NOMO-1 treated with DMSO at 0.1 percent for 48 hours (cell line): ENCODE data around the gene NF2.

Experiments
- DNase-seq: peaks from one replicate; lab custom pipeline; 2025; ENCODE audit not compliant: unreplicated experiment; lab: John Stamatoyannopoulos, UW

NF2 gene

DNA sequence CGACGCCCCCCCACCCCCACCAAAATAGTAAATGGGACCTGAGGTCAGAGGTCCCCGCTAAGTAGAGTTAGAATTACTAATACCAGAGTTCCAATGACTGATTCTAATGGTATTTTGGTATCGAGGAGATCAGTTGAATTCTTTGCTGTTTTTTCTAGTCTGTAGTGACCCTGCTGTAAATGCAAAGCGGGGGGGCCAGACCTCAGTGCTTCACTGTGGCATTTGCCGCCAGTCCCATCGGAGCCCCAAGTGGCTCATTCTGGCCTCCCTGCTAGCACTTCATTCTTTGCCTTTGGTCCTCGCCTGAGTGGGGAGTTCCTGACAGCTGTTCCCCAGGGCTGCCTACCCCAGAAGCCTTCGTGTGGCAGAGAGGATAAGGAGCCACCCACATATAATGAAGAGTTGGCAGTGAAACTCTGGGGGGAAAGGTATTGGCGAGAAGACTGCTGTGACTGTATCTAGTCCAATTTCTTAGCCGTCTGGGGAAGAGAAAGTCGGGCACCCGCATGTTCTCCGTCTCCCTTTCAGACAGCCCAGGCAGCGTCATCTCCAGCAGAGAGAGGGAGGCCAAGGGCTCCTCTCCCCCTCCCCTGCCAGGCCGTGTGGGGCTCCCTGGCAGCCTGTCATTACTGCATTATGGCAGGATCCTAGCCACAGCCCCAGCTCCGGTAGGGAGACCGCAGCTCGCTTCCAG lies 96.9 kb downstream of the NF2 start:
- no peak for DNase-seq

DNA sequence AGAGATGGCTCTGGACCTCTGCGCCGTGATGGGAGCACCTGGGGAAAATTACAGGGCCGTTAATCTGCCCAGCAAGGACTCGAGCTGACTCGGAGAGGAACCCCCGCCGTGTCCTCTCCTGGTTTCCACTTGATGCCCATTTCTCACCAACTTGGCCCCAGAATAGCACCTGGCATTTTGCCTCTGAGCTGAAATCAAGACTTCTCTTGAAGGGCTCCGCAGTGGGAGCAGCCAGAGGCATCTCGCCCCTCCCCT lies 97.4 kb downstream of the NF2 start:
- DNase-seq = no peak

DNA sequence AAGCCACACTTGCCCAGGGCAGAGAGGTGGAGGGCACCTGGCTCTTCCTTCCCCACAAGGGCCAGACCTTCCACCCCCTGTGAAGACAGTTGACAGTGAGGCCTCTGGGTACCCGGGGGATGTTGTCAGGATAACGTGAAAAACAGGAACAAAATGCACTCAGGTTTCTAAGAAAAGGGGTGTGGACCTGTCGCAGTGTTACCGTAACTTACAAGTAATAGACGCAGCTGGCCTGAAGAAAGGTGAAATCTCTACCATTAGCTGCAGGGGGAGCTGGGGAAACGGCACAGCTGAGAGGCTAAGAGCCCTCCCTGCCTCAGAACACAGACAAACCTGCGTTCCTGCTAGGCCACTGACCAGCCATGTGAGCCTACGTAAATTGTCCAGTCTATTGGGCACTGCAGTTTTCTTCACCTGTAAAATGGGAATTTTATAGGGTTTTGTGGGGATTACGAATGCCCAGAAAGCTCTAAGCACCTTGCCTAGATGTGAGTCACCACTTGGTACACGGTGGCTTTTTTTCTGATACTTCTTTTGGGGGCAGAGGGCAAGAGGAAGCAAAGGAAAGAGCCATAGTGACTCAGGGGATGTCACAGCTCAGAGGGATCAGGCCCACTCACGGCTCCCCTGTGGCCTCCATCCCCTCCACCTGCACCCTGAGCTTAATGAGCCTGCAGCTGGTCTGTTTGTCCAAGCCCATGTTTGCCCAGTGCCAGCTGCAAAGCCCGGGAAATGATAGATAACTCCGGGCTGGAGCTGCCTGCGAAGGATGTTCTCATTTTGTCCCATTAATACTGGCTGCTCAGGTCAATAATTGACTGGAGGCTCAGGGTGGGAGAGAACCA lies 97.9 kb downstream of the NF2 start:
- DNase-seq = peak; percentile 35

DNA sequence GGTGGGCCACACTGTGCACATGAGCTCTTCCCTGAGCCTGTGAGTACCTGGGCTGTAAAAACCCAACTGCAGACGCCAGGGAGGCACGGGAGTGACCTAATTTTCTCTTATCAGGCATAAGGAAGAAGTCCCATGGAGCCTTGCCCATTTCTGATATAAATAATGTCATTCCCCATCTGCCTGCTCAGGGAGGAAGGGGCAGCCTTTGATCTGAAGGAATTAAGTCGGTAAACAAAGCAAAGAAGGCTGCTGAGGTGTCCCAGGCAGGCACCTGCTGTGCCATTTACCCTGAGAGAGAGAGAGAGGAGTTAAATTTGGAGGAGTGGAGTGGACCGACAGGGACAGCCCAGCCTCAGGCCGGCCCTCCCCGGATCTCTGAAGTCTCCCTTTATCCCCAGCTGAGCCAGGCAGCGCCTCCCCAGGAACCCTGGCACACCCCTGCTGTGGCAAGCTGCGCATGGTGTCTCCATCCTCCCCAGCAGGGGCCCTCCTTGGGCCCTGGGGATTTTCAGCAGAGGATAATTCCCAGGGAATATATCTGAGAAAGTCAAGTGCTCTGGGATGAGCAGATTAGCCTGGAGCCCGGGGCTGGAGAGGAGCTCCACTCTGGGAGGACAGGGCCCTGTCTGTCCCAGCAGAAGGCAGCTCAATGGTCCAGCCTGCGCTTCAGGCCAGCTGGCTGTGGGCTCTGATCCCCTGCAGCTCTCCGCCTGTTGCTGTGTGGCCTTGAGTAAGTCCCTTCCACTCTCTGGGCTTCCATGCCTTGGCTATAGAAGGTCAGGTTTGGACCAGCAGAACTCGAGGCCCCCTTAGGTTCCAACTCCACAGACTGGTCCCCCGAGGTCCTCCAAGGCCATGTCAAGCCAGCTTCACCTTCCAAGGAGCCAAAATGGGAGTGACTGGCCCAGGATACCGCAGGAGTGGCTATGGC lies 98.8 kb downstream of the NF2 start:
- DNase-seq = no peak

DNA sequence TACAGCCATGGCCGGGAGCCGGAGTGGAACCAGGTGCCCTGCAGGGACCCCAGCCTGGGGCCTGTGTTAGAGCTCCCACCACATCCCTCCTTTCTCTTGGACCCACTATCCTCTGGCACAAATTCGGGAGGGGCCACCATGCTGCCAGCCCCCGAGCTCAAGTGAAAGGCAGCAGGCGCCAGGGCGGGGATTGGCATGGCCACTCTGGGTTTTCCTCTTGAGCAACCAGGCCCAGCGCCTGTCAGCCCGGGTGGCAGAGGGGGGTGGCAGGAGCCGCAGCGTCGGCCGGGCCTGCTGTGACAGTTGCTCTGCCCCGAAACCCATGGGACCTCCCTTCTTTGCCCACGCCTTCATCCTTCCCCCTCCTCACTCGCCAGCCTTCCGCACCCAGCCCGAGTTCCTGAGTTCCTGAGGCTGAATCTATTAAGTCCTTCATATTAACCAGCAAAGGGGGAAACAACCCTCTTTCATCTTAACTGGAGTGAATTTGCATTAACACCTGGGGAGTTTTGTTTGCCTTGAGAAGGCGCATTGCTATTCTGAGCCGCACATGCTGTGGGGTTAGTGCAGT lies 99.6 kb downstream of the NF2 start:
- DNase-seq = no peak

DNA sequence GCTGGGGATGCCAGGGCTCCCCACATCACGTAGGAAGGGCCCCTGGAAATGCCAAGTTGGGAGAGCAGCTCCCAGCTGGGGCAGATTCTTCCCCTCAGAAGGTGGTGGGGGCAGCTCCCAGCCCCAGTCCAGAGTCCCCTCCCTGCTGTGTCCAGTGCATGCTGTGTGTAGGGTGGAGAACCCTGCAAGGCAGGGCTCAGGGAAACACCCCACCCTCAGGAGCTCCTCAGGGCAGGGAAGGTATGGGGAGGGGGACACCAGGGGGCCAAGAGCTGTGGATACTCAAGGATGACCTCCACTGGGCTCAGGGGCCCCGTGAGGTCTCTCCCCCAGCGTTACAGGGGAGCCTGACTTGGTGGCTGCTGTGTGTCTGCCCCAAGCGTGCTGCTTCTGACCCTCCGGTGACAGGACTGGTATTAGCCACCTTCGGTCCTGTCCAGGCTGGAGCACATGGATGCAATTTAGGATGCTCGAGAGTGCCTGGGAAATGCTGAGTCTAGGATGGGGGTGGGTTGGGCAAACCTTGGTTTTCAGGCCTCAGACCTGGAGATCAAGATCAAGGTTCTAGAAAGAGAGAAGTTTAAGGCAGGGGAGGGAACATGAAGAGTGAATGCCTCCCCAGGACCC lies 100.2 kb downstream of the NF2 start:
- DNase-seq = no peak

DNA sequence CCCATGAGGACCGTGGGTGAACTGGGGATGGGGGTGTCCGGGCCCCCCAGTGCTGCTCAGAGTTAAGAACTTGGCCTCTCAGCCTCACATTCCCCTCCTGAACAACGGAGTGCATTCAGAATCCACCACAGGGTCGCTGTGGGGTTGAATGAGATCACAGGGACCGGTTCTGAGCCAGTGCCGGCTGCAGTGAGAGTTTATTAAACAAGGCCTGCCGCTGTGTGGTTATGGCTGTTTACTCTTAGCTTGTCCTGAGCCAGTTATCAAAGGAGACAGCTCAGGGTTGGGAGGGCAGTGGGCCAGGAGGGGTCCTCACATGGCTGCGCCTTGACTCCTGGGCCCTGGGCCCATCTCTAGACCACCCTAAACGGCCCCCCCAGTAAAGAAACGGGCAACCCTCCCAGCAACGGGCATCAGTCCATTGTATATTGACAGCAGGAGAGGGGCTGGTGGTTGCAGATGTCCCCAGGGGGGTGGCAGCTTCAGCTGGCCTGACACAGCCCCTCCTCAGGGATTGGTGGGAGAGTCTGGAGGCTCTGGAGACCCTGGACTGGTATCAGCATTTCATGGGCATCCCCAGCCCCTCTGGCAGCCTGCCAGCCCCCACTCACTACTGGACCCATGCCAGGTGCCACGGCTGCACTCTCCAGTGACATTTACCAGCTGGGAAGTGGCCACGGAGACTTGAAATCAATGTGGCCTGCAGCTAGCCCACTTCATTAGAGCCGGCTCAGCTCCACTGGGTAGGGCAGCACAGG lies 101.3 kb downstream of the NF2 start:
- DNase-seq = no peak

DNA sequence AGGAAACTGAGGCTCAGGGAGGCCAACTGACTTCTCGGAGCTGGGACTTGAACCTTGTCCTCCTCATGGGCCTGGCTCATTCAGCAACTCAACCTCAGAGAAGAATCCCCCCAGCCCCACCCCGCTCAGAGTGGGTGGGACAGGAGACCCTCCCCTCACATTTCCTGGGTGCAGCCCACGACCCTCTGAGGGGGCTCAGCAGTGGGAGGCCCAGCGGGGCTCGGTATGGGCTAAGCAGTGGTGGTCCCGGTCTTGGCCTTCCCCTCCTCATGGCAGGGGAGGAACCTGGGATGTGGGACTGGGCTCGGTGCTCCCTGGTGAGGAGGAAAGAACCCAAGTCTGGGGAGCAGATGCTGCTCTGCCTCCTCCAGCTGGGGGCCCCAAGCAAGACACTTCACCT lies 102.2 kb downstream of the NF2 start:
- no peak for DNase-seq

DNA sequence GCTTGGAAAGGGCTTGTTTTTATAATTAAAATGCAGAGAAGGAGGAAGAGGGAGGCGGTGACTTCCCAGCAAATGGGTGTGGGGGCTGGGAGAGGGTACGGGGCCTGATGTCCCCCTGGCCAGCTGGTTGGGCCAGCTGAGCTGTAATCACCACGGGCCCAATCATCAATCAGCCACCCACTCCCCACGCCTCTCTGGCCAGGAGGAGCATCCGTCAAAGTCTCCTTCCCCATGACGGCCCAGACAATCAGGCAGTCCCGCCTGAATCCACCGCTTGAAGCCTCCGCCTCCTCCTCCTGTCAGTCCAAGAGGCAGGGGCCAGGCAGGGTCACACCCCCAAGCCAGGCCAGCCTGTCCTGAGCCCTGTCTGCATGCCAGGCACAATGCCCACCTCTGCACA lies 103.1 kb downstream of the NF2 start:
- no peak for DNase-seq

DNA sequence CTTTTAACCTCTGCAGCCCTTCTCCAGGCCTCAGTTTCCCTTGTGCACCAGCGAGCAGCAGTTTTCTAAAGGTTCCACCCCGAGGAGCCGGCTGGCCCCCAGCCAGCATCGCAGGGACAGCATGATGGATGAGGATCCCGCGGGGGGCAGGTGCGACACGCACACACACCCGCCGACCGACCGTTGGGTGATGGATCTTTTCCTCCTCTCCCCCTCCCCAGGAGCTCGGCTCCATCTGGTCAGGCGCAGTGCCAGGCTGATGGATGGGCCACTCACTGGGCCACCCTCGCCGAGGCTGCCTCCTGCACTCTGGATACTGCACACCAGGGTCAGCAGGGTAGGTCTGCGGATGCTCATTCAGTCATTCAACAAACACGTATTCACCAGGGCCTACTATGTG lies 103.6 kb downstream of the NF2 start:
- no peak for DNase-seq

DNA sequence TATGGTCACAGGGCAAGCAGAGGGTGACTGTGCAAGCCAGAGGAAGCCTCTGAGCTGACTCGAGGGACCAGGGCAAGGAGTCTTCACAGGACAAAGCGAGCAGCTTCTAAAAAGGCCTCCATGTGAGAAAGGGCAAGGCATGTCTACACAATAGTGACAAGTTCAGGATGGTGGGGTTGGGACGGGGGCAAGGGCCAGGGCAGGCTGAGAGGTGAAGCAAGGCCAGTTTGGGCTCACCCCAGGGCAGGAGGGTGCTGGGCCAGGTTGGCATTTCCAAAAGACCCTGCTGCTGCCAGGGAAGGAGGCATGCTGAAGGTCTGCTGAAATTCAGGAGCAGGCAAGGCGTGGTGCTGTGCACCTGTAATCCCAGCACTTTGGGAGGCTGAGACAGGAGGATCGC lies 104.0 kb downstream of the NF2 start:
- DNase-seq = no peak

DNA sequence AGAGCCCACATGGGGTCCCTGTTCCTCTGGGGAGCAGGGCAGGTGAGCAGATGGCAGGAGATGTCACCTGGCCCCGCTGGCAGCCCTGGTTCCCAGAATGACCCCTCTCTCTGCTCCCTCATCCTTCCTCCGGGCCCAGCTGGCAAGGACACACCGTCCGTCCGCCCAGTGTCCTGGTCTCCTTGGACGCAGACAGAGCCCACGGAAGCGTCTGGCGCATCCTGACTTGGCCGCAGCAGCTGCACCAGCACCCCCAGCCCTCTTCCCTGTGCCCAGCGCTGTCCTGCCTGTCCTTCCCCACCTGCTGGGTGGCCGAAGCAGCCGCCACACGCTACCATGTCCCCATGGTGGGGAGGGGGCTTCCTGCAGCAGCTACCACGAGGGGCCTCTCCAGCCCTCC lies 106.8 kb downstream of the NF2 start:
- DNase-seq = no peak

DNA sequence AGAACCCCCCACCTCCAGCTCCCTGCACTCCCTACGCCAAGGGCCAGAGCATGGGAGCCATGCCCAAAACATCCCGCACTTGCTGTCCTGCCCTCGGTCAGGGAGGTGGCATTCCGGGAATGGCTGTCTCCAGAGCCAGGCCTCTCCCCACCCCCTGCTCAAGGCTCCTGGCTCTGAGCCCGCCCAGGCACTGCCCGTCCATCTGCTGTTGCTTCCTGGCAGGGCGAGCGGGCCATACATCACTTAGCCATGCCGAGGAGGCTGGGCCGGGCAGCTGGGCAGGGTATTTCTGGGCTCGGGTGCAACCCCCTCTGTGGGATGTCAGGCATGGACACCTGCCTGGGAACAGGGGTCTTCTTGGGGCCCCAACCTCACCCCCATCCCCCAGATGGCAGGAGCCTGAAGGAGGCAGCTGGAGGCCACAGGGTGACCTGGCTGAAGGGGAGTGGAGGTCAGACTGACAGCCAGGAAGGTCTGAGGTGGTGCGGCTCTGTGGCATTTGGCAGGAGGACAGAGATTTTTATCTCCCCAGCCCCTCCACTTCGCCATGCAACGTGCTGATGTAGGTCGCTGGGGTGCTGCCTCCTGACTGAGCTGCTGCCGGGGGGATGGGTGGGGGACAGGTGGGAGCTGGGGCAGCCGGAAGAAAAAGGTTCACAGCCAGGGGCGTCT lies 107.6 kb downstream of the NF2 start:
- no peak for DNase-seq

DNA sequence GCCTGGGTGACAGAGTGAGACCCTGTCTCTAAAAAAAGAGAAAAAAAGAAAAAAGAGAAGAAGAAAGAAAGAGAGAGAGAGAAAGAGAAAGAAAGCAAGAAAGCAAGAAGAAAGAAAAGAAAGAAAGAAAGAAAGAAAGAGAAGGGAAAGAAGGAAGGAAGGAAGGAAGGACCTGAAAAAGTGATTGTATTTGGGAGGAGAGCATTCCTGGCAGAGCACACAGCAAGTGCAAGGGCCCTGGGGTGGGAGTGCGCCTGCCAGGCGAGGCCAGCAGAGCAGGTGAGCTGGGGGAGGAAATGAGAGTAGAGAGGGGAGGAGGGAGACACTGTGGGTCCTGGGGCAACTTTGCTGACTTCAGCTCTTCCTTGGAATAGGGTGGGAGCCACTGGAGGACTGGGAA lies 108.7 kb downstream of the NF2 start:
- no peak for DNase-seq

DNA sequence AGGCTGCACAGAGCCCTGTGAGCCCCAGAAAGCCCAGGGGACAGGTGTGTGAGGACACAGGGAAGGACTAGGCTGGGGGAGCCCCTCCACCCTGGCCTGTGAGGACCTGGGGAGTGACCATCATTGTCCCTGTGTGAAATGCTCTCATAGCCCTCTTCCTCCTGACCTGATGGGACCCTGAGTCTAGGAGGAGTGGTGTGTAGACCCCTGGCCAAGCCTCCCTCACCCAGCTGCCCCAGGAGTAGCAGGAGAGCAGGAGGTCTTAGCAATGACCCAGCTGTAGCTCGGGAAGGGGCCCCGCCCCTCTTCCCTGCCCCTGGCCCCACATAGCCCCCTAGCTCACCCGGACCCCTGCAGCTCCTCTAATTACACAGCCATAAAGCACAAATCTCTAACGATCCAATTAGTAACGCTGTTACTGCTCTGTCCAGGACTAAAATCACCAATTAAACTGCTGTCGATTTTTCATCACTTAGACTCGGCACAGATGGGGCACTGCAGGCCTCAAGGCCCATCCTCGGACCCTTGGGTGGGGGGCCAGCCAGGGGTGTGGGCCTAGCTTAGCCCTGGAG lies 109.8 kb downstream of the NF2 start:
- DNase-seq = no peak

DNA sequence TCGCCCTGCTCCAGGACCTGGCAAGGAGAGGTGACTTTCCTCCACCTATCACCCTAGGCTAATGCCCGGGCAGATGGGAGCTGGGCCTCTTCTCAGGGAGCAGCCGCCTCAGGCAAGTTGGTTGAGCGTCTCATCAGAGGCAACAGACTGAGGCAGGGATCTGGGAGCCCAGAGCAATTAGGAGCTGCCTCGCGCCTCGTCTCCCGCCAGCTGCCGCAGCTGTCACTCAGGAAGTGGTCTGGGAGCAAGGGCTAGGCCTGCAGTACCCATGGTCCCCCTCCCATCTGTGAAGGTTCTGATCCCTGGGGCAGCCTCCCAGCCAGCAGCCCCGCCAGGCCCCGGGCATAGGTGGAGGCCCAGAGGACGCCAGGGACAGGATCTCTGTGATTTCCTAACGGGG lies 111.8 kb downstream of the NF2 start:
- DNase-seq = no peak

DNA sequence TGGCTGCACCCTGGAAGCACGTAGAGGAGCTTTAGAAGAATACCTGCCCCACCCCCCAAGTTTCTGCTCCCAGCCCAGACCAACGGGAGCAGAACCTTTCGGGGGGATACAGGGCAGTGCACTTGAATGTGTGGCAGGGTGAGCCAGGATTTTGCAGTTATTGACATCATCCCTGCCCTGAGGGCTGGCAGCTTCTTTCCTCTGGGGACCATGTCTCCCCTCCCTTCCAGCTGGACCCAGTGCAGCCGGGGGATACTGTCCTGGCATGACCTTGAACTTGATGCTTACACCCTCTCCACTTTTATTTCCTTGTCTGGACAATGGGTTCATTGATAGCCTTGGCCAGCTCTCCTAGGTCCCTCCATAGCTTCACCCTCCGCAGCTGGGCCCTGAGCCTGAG lies 112.3 kb downstream of the NF2 start:
- no peak for DNase-seq

DNA sequence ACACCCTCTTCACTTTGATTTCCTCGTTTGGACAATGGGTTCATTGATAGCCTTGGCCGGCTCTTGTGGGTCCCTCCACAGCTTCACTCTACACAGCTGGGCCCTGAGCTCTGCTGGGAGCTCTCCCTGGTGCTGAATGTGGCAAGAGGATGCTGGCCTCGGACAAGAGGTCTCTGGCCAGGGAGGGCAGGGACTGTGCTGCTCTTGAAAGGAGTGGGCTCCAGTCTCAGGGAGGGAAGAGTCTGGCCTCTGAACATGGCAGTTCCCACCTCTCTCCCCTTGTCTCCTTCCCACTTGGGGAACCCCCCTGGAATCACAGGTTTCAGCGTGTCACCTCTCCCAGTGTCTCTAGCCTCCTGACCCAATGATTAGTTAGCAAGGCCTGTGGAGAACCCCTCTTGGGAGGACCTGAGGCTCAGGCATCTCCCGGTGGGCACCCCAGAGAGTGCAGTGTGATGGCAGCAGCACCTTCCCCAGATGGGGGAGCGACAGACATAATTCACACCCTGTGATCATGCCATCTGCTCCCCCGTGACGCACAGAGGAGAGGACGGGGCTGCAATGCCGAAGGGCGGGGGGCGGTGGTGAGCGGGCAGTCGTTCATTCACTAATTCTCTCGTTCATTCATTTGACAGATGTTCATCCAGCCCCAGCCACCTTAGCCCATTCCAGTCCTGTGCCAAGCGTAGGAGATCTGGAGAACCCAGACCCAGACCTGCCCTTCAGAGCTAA lies 113.5 kb downstream of the NF2 start:
- peak; percentile 31 for DNase-seq

DNA sequence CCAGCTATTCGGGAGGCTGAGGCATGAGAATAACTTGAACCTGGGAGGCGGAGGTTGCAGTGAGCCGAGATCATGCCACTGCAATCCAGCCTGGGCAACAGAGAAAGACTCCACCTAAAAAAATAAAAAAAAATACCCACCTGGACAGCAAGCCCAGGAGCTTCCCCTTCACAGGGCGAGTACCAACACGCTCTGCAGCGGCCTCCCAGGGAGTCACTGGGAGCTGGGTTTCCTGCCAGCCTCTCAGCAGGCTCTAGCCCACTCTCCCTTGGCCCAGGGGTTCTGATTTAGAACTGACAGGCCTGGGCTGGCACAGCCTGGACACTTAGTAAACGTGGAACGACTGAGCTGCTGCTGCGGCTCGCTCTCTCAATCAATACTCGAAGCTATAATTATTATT lies 114.4 kb downstream of the NF2 start:
- DNase-seq = no peak
